ENCODE results near the gene PCCA.

The PCCA gene

GRCh38 chr13:100535426-100536135 is 446.7 kb downstream of the PCCA start:
- no peak for TF ChIP-seq POLR2A (IDR thresholded peaks at IDR 0.05; ENCODE audit: low read length)
- TF ChIP-seq GATA1 (IDR thresholded peaks at IDR 0.05; ENCODE audit: low read depth, low read length), result no peak
- DNase-seq, result no peak

GRCh38 chr13:100536643-100537180 is 447.8 kb downstream of the PCCA start:
- TF ChIP-seq POLR2A (IDR thresholded peaks at IDR 0.05; ENCODE audit: low read length) (no peak), GATA1 (IDR thresholded peaks at IDR 0.05; ENCODE audit: low read depth, low read length) (no peak)
- no peak for DNase-seq

- TF ChIP-seq POLR2A (IDR thresholded peaks at IDR 0.05; ENCODE audit: low read length) (no peak), GATA1 (IDR thresholded peaks at IDR 0.05; ENCODE audit: low read depth, low read length) (no peak)
Observed at GRCh38 chr13:100537486-100537885, 448.6 kb downstream of the PCCA start.

GRCh38 chr13:100537951-100538462 is 449.1 kb downstream of the PCCA start:
- no peak for DNase-seq
- TF ChIP-seq GATA1 (IDR thresholded peaks at IDR 0.05; ENCODE audit: low read depth, low read length) (no peak), POLR2A (IDR thresholded peaks at IDR 0.05; ENCODE audit: low read length) (no peak)

More at GRCh38 chr13:100537486-100537885, 448.6 kb downstream of the PCCA start:
- no peak for DNase-seq

GRCh38 chr13:100540621-100541020 is 451.7 kb downstream of the PCCA start:
- DNase-seq, result no peak
- TF ChIP-seq POLR2A (IDR thresholded peaks at IDR 0.05; ENCODE audit: low read length) (no peak), GATA1 (IDR thresholded peaks at IDR 0.05; ENCODE audit: low read depth, low read length) (no peak)

- DNase-seq, result no peak
- TF ChIP-seq POLR2A (IDR thresholded peaks at IDR 0.05; ENCODE audit: low read length) (no peak), GATA1 (IDR thresholded peaks at IDR 0.05; ENCODE audit: low read depth, low read length) (no peak)
Observed at GRCh38 chr13:100541897-100542825, 453.3 kb downstream of the PCCA start.

GRCh38 chr13:100542826-100543156 is 453.9 kb downstream of the PCCA start:
- TF ChIP-seq POLR2A (IDR thresholded peaks at IDR 0.05; ENCODE audit: low read length), result no peak
- no peak for TF ChIP-seq GATA1 (IDR thresholded peaks at IDR 0.05; ENCODE audit: low read depth, low read length)
- peak in 1 of 2 experiments; percentile 4 for DNase-seq

GRCh38 chr13:100543872-100544602 is 455.1 kb downstream of the PCCA start:
- no peak for DNase-seq
- no peak for TF ChIP-seq GATA1 (IDR thresholded peaks at IDR 0.05; ENCODE audit: low read depth, low read length)
- TF ChIP-seq POLR2A (IDR thresholded peaks at IDR 0.05; ENCODE audit: low read length), result no peak

- TF ChIP-seq GATA1 (IDR thresholded peaks at IDR 0.05; ENCODE audit: low read depth, low read length) (no peak), POLR2A (IDR thresholded peaks at IDR 0.05; ENCODE audit: low read length) (no peak)
- DNase-seq, result no peak
Observed at GRCh38 chr13:100544866-100545683, 456.2 kb downstream of the PCCA start.

GRCh38 chr13:100545684-100546061 is 456.8 kb downstream of the PCCA start:
- TF ChIP-seq POLR2A (IDR thresholded peaks at IDR 0.05; ENCODE audit: low read length) (no peak), GATA1 (IDR thresholded peaks at IDR 0.05; ENCODE audit: low read depth, low read length) (no peak)
- DNase-seq, result no peak

- DNase-seq, result no peak
- TF ChIP-seq POLR2A (IDR thresholded peaks at IDR 0.05; ENCODE audit: low read length), result no peak
- TF ChIP-seq GATA1 (IDR thresholded peaks at IDR 0.05; ENCODE audit: low read depth, low read length), result no peak
Observed at GRCh38 chr13:100546713-100547405, 458.0 kb downstream of the PCCA start.

- TF ChIP-seq GATA1 (IDR thresholded peaks at IDR 0.05; ENCODE audit: low read depth, low read length) (no peak), POLR2A (IDR thresholded peaks at IDR 0.05; ENCODE audit: low read length) (no peak)
- DNase-seq, result no peak
Observed at GRCh38 chr13:100547791-100548201, 458.9 kb downstream of the PCCA start.

Measured in erythroblast (primary cell).